ENCODE data around the gene NAALADL1. TPM values are rescaled to one million over a fixed set of nuclear protein-coding genes. Genes with fewer than 3 reads are reported as not detected.

Gene NAALADL1
- total and polyA plus RNA-seq, 4 donors: 7.4 to 22.0 (median 13.2) TPM

DNA sequence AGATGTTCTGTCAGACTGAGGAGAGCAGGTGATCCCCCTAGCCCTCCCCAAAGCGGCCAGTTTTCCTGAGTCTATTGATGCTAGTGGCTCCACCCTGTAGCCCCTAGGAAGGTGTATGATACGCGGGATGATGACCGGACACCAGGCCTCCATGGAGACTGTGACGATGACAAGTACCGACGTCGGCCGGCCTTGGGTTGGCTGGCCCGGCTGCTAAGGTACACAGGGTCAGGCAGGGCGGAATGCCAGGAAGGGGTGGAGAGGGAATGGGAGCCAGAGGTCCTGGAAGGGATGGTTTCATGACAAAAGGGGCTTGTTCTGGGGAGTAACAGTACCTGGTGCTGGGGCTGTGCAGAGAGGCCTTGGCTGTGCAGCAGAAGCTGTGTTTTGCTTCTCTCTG is 28.9 kb upstream of the NAALADL1 start:
- no peak for DNase-seq

DNA sequence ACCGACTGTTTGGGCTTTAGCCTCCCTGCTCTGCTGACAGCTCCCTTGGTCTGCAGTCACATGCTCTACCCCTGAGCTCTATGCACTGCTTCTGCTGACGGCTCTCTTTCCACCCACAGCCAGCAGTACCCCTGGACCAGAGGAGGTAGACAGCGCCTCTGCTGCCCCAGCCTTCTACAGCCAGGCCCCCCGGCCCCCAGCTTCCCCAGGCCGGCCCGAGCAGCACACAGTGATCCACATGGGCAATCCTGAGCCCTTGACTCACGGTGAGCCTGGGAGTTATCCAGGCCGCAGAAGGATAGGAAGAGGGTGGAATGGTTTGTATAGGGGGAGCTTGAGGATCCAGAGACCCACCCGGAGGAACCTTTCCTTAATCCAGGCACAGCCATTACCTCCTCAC is 28.5 kb upstream of the NAALADL1 start:
- H3K36me3 ChIP-seq (ENCODE audit: control insufficient read depth in 4 of 4, insufficient read depth in 4 of 4, low read length in 4 of 4): peaks cover 4 to 41% (median 16%) of the 10 kb centered on the region in 4 donors
- ATAC-seq (ENCODE audit: insufficient read depth, low FRiP score): no peak
- no peak overlapping the region for H3K4me3 ChIP-seq
- peaks cover 0 to 22% (median 8%) of the 10 kb centered on the region in 5 donors for H3K4me1 ChIP-seq (ENCODE audit: control insufficient read depth in 5 of 5, insufficient read depth in 5 of 5, low read length in 5 of 5)
- TF ChIP-seq, protein P1, sequence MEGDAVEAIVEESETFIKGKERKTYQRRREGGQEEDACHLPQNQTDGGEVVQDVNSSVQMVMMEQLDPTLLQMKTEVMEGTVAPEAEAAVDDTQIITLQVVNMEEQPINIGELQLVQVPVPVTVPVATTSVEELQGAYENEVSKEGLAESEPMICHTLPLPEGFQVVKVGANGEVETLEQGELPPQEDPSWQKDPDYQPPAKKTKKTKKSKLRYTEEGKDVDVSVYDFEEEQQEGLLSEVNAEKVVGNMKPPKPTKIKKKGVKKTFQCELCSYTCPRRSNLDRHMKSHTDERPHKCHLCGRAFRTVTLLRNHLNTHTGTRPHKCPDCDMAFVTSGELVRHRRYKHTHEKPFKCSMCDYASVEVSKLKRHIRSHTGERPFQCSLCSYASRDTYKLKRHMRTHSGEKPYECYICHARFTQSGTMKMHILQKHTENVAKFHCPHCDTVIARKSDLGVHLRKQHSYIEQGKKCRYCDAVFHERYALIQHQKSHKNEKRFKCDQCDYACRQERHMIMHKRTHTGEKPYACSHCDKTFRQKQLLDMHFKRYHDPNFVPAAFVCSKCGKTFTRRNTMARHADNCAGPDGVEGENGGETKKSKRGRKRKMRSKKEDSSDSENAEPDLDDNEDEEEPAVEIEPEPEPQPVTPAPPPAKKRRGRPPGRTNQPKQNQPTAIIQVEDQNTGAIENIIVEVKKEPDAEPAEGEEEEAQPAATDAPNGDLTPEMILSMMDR (IDR thresholded peaks at IDR 0.05; ENCODE audit: control extremely low read depth, extremely low read depth): no peak
- no peak for DNase-seq
- H3K9me3 ChIP-seq (ENCODE audit: control insufficient read depth in 4 of 4, insufficient read depth in 3 of 4, low read length in 3 of 4): no peaks in the 10 kb centered on the region
- WGBS, 2 donors: 93 to 94% methylated on average over 9 of the region's 9 CpGs
- H3K27me3 ChIP-seq (ENCODE audit: control insufficient read depth in 3 of 3, insufficient read depth in 3 of 3, low read length in 2 of 3): no peaks in the 10 kb centered on the region
- H3K27ac ChIP-seq (ENCODE audit: low read depth in 1 of 2, low read length in 1 of 2): no peak overlapping the region
- H3K9ac ChIP-seq (ENCODE audit: insufficient read depth in 1 of 2, low read length in 2 of 2): no peak overlapping the region

More for the DNA sequence above, 28.9 kb upstream of the NAALADL1 start:
- no peak overlapping the region for H3K9ac ChIP-seq (ENCODE audit: insufficient read depth in 1 of 2, low read length in 2 of 2)
- H3K4me1 ChIP-seq (ENCODE audit: control insufficient read depth in 5 of 5, insufficient read depth in 5 of 5, low read length in 5 of 5): peaks cover 0 to 22% (median 8%) of the 10 kb centered on the region in 5 donors
- no peak overlapping the region for H3K4me3 ChIP-seq
- H3K9me3 ChIP-seq (ENCODE audit: control insufficient read depth in 4 of 4, insufficient read depth in 3 of 4, low read length in 3 of 4): no peaks in the 10 kb centered on the region
- H3K27ac ChIP-seq (ENCODE audit: low read depth in 1 of 2, low read length in 1 of 2): no peak overlapping the region
- H3K27me3 ChIP-seq (ENCODE audit: control insufficient read depth in 3 of 3, insufficient read depth in 3 of 3, low read length in 2 of 3): no peaks in the 10 kb centered on the region
- ATAC-seq (ENCODE audit: insufficient read depth, low FRiP score): no peak
- TF ChIP-seq, protein P1 (IDR thresholded peaks at IDR 0.05; ENCODE audit: control extremely low read depth, extremely low read depth): no peak
- 93 to 95% methylated on average over 11 of the region's 11 CpGs for WGBS, 2 donors
- peaks cover 4 to 41% (median 16%) of the 10 kb centered on the region in 4 donors for H3K36me3 ChIP-seq (ENCODE audit: control insufficient read depth in 4 of 4, insufficient read depth in 4 of 4, low read length in 4 of 4)

- WGBS, 2 donors: 87 to 91% methylated on average over 4 of the region's 4 CpGs
- TF ChIP-seq, protein P1 (IDR thresholded peaks at IDR 0.05; ENCODE audit: control extremely low read depth, extremely low read depth): no peak
- ATAC-seq (ENCODE audit: insufficient read depth, low FRiP score) (no peak), DNase-seq (no peak)
- Histone ChIP-seq H3K27ac (ENCODE audit: low read depth in 1 of 2, low read length in 1 of 2) (no peak overlapping the region), H3K9me3 (ENCODE audit: control insufficient read depth in 4 of 4, insufficient read depth in 3 of 4, low read length in 3 of 4) (no peaks in the 10 kb centered on the region), H3K27me3 (ENCODE audit: control insufficient read depth in 3 of 3, insufficient read depth in 3 of 3, low read length in 2 of 3) (no peaks in the 10 kb centered on the region), H3K4me1 (ENCODE audit: control insufficient read depth in 5 of 5, insufficient read depth in 5 of 5, low read length in 5 of 5) (peaks cover 0 to 22% (median 8%) of the 10 kb centered on the region in 5 donors), H3K9ac (ENCODE audit: insufficient read depth in 1 of 2, low read length in 2 of 2) (no peak overlapping the region), H3K4me3 (no peak overlapping the region), H3K36me3 (ENCODE audit: control insufficient read depth in 4 of 4, insufficient read depth in 4 of 4, low read length in 4 of 4) (peaks cover 4 to 39% (median 17%) of the 10 kb centered on the region in 4 donors)
Observed at GRCh38 chr11:65085446-65085845, 27.1 kb upstream of the NAALADL1 start.

Data from lung (tissue), 12 donors.